Naive thymus-derived CD4-positive, alpha-beta T cell (primary cell): ENCODE measurements around the gene CLPSL2. TPM values are rescaled to one million over a fixed set of nuclear protein-coding genes. Genes with fewer than 3 reads are reported as not detected.
"Not testable (repeated sequence)": the region's sequence is repeated elsewhere in the genome, so short reads cannot be mapped to it uniquely, and the experiment has no call there.

ENCODE experiments used
- ATAC-seq: fragments of 150-1000 bp; cut with Tn5 transposase; 2 replicates; pipeline ENCODE4 v1.10.0; 2021; ENCODE audit warnings: mild to moderate bottlenecking, moderate library complexity
- CTCF ChIA-PET: fragments of 350-600 bp; sonication (Branson Sonifier 250); formaldehyde crosslinking; loops from one replicate; lab custom pipeline; 2021; ENCODE audit warnings: antibody characterized with exemption; lab: Charles Lee
- POLR2A ChIA-PET: fragments of 350-600 bp; sonication (Branson Sonifier 250); formaldehyde crosslinking; loops from one replicate; lab custom pipeline; 2021; ENCODE audit warnings: antibody characterized with exemption, inconsistent platforms; lab: Charles Lee
- DNase-seq, 9 donors: peaks; one replicate each; pipeline versions ENCODE4 v3.0.0 to v3.0.0-alpha.2; 2020 to 2022; ENCODE audit warnings: mixed read lengths in 1 of 9
- H3K27ac ChIP-seq: one replicate; pipeline ENCODE4 v1.7.0; 2013; ENCODE audit warnings: mild to moderate bottlenecking, low read depth, low read length, moderate library complexity
- H3K27me3 ChIP-seq, 2 donors: one replicate each; pipeline ENCODE4 v1.7.0; 2013; ENCODE audit warnings: low read length in 2 of 2, mild to moderate bottlenecking in 2 of 2, moderate library complexity in 2 of 2; ENCODE audit not compliant: control insufficient read depth in 2 of 2, insufficient read depth in 2 of 2
- H3K36me3 ChIP-seq, 3 experiments: 1 replicate in 2 of 3; 2 replicates in 1 of 3; pipeline ENCODE4 v1.7.0; 2013; ENCODE audit warnings: low read length in 3 of 3, mild to moderate bottlenecking in 3 of 3, moderate library complexity in 1 of 3; ENCODE audit not compliant: insufficient read depth in 3 of 3, control insufficient read depth in 2 of 3
- H3K4me1 ChIP-seq, 2 donors: one replicate each; pipeline ENCODE4 v1.7.0; 2013; ENCODE audit warnings: low read length in 2 of 2, mild to moderate bottlenecking in 2 of 2, moderate library complexity in 1 of 2; ENCODE audit not compliant: control insufficient read depth in 2 of 2, insufficient read depth in 2 of 2
- H3K4me3 ChIP-seq: 2 replicates; pipeline ENCODE4 v1.7.0; 2013; ENCODE audit warnings: mild to moderate bottlenecking, low read length
- H3K9me3 ChIP-seq, 3 experiments: 1 replicate in 2 of 3; 2 replicates in 1 of 3; pipeline ENCODE4 v1.7.0; 2013; ENCODE audit warnings: low read length in 3 of 3; ENCODE audit not compliant: control insufficient read depth in 2 of 3
- H3K27ac Mint-ChIP-seq, 9 donors: one replicate each; pipeline ENCODE4 v1.8.0; 2020 to 2022; ENCODE audit warnings: mixed read lengths in 9 of 9, mild to moderate bottlenecking in 8 of 9, moderate library complexity in 5 of 9, inconsistent platforms in 2 of 9
- H3K27me3 Mint-ChIP-seq, 5 donors: one replicate each; pipeline ENCODE4 v1.8.0; 2021 to 2022; ENCODE audit warnings: mixed read lengths in 5 of 5, mild to moderate bottlenecking in 1 of 5
- H3K36me3 Mint-ChIP-seq, 5 donors: one replicate each; pipeline ENCODE4 v1.8.0; 2020 to 2022; ENCODE audit warnings: mixed read lengths in 5 of 5, mild to moderate bottlenecking in 3 of 5, inconsistent platforms in 1 of 5
- H3K4me1 Mint-ChIP-seq, 7 donors: one replicate each; pipeline ENCODE4 v1.8.0; 2020 to 2022; ENCODE audit warnings: mixed read lengths in 7 of 7, mild to moderate bottlenecking in 3 of 7, inconsistent platforms in 1 of 7
- H3K4me3 Mint-ChIP-seq, 10 donors: one replicate each; pipeline ENCODE4 v1.8.0; 2020 to 2022; ENCODE audit warnings: mild to moderate bottlenecking in 10 of 10, mixed read lengths in 10 of 10, moderate library complexity in 6 of 10, inconsistent platforms in 2 of 10
- H3K9me3 Mint-ChIP-seq, 11 donors: one replicate each; pipeline ENCODE4 v1.8.0; 2020 to 2022; ENCODE audit warnings: mixed read lengths in 11 of 11, mild to moderate bottlenecking in 4 of 11, inconsistent platforms in 1 of 11, moderate library complexity in 1 of 11
- intact Hi-C, 2 donors: fragments of 100-400 bp; cut with micrococcal nuclease; formaldehyde crosslinking; loops; one replicate each; pipeline ENCODE4 v1.15.1; 2023
- polyA plus RNA-seq, 2 donors: library from polyadenylated mRNA; unstranded; fragments of 300-500 nt; fragmentation: Illumina TruSeq; gene quantifications; one replicate each; pipeline ENCODE4 v1.2.3, GENCODE V29; 2021
- total RNA-seq, 6 experiments: library from RNA in 5 of 6; stranded (reverse) in 5 of 6; gene quantifications; 1 replicate in 5 of 6; 2 replicates in 1 of 6; pipeline ENCODE4 v1.2.3 and lab custom pipeline; 2021 to 2026

CLPSL2 gene
- total and polyA plus RNA-seq, 7 experiments from 2014 or later: not detected

DNA sequence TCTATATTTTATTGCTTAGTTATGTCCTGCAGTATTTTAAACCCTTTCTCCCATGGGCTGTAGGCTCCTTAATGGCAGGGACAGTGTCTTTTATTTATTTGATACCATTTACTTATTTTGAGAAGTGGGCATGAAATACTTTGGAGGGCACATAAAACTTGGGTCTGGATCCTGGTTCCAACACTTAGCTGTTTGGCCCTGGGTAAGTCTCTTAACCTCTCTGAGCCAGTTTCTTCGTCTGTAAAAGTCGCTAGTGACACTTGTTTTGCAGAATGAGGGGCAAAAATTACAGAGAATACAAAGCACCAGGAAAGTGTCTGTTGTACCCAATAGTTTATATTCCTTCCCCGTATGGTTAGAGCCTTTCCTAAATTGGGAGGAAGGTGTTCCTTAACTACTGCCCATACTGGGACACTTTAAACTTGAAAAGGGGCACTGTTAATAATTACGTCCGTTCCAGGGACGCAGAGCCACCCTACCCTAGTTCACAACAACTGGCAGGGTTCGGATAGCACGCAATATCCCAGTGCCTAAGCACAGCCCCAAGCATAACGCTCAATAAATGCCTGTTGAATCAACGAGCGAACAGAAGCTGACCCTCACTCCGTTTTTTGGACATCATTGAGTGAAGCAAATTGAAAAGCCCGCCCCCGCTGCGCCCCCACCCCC lies 45.5 kb upstream of the CLPSL2 start:
- H3K36me3 ChIP-seq: peaks cover 0 to 3% (median 0%) of the 10 kb centered on the region in 3 experiments
- H3K4me3 ChIP-seq: peak overlapping the region; percentile 56
- intact Hi-C loops: loop anchor here in 1 of 2 donors (1.0 to 10.0 kb wide), 2 partner anchors 129 to 364 kb away; no protein-coding TSS in a partner anchor
- ATAC-seq (no peak), DNase-seq (no peak)
- ChIA-PET POLR2A (interaction anchor here (1.2 to 12.1 kb wide), 9 partner anchors 12 to 131 kb away, joined by 4 to 157 read pairs (median 13); no protein-coding TSS in a partner anchor), CTCF (interaction anchor here (1.1 to 10.0 kb wide), 2 partner anchors 90 to 148 kb away, joined by 5 to 141 read pairs; no protein-coding TSS in a partner anchor)
- peaks cover 57 to 87% (median 78%) of the 10 kb centered on the region in 7 donors for H3K4me1 Mint-ChIP-seq
- no peaks in the 10 kb centered on the region for H3K9me3 ChIP-seq
- H3K4me3 Mint-ChIP-seq: peak overlapping the region; percentile 76 to 92 (median 88)
- H3K4me1 ChIP-seq: peaks cover 73 to 83% of the 10 kb centered on the region in 2 donors
- H3K9me3 Mint-ChIP-seq: no peaks in the 10 kb centered on the region
- peak overlapping the region; percentile 97 for H3K27ac ChIP-seq
- no peaks in the 10 kb centered on the region for H3K36me3 Mint-ChIP-seq
- peak overlapping the region; percentile 90 to 99 (median 94) for H3K27ac Mint-ChIP-seq
- no peaks in the 10 kb centered on the region for H3K27me3 Mint-ChIP-seq
- H3K27me3 ChIP-seq: no peaks in the 10 kb centered on the region

DNA sequence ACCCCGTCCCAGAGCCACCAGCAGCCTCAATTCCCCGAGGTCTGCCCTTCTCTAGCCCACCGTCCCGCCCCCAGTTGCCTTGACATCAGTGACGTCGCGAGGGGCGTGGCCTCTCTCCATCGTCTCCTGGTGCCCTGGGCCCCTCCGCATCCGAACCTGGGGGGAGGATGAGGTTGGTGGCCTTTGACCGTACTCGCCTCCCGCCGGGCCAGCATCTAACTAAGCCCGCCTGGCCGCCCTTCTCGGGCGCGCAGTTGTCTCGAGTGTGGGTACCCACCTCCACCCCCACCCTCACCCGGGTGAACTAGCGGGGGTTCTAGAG lies 45.0 kb upstream of the CLPSL2 start:
- ChIA-PET POLR2A (interaction anchor here (1.0 to 12.1 kb wide), 12 partner anchors 10 to 146 kb away, joined by 3 to 157 read pairs (median 8); partner anchors contain the start of gene FKBP5), CTCF (interaction anchor here (1.1 to 10.0 kb wide), 3 partner anchors 91 to 149 kb away, joined by 5 to 193 read pairs (median 141); no protein-coding TSS in a partner anchor)
- peaks cover 55 to 87% (median 78%) of the 10 kb centered on the region in 7 donors for H3K4me1 Mint-ChIP-seq
- no peaks in the 10 kb centered on the region for H3K9me3 Mint-ChIP-seq
- intact Hi-C loops: loop anchor here in 1 of 2 donors (1.0 to 10.0 kb wide), 2 partner anchors 129 to 363 kb away; no protein-coding TSS in a partner anchor
- Histone ChIP-seq H3K9me3 (no peaks in the 10 kb centered on the region), H3K4me1 (peaks cover 73 to 83% of the 10 kb centered on the region in 2 donors), H3K36me3 (peaks cover 0 to 3% (median 0%) of the 10 kb centered on the region in 3 experiments), H3K4me3 (peak overlapping the region; percentile 94), H3K27me3 (no peaks in the 10 kb centered on the region), H3K27ac (peak overlapping the region; percentile 97)
- peak overlapping the region; percentile 76 to 92 (median 88) for H3K4me3 Mint-ChIP-seq
- ATAC-seq (peak; percentile 72), DNase-seq (peak; percentile 86 to 95 (median 93))
- H3K27me3 Mint-ChIP-seq: no peaks in the 10 kb centered on the region
- no peaks in the 10 kb centered on the region for H3K36me3 Mint-ChIP-seq
- peak overlapping the region; percentile 90 to 99 (median 94) for H3K27ac Mint-ChIP-seq

GRCh38 chr6:35731736-35732532 lies 44.5 kb upstream of the CLPSL2 start:
- no peaks in the 10 kb centered on the region for H3K27me3 Mint-ChIP-seq
- H3K4me3 ChIP-seq: peak overlapping the region; percentile 94
- intact Hi-C loops: loop anchor here (1.0 to 10.0 kb wide), 5 partner anchors 45 to 363 kb away; no protein-coding TSS in a partner anchor
- ATAC-seq (peak; percentile 79), DNase-seq (peak; percentile 91 to 98 (median 96))
- no peaks in the 10 kb centered on the region for H3K9me3 ChIP-seq
- POLR2A ChIA-PET: interaction anchor here (0.5 to 12.1 kb wide), 24 partner anchors 10 to 416 kb away, joined by 3 to 157 read pairs (median 5); partner anchors contain the start of gene FKBP5
- H3K36me3 Mint-ChIP-seq: no peaks in the 10 kb centered on the region
- H3K4me1 Mint-ChIP-seq: peaks cover 50 to 87% (median 75%) of the 10 kb centered on the region in 7 donors
- H3K36me3 ChIP-seq: peaks cover 0 to 3% (median 0%) of the 10 kb centered on the region in 3 experiments
- peak overlapping the region; percentile 90 to 99 (median 94) for H3K27ac Mint-ChIP-seq
- H3K27ac ChIP-seq: peak overlapping the region; percentile 97
- peaks cover 68 to 83% of the 10 kb centered on the region in 2 donors for H3K4me1 ChIP-seq
- H3K9me3 Mint-ChIP-seq: no peaks in the 10 kb centered on the region
- no peaks in the 10 kb centered on the region for H3K27me3 ChIP-seq
- CTCF ChIA-PET: interaction anchor here (0.6 to 10.0 kb wide), 8 partner anchors 39 to 391 kb away, joined by 3 to 193 read pairs (median 4); no protein-coding TSS in a partner anchor
- H3K4me3 Mint-ChIP-seq: peak overlapping the region; percentile 76 to 92 (median 88)

GRCh38 chr6:35733633-35734032 lies 42.8 kb upstream of the CLPSL2 start:
- POLR2A ChIA-PET: interaction anchor here (0.5 to 12.1 kb wide), 14 partner anchors 15 to 406 kb away, joined by 3 to 157 read pairs (median 5); no protein-coding TSS in a partner anchor
- no peaks in the 10 kb centered on the region for H3K9me3 Mint-ChIP-seq
- H3K27me3 Mint-ChIP-seq: no peaks in the 10 kb centered on the region

DNA sequence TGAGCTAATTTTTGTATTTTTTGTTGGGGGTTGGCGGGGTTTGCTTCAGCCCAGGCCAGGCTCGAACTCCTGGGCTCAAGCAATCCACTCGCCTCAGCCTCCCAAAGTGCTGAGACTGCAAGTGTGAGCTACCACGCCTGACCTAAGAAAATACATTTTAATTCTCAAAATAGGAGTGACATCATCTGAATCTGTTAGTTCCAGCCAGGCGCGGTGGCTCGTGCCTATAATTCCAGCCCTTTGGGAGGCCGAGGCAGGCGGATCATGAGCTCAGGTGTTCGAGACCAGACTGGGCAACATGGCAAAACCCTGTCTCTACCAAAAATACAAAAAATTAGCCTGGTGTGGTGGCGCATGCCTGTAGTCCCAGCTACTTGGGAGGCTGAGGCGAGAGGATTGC lies 42.1 kb upstream of the CLPSL2 start:
- H3K27me3 Mint-ChIP-seq, H3K9me3 ChIP-seq, H3K27me3 ChIP-seq, H3K27ac ChIP-seq, H3K36me3 Mint-ChIP-seq, H3K4me3 ChIP-seq, H3K9me3 Mint-ChIP-seq, ATAC-seq, DNase-seq, H3K36me3 ChIP-seq: not testable (repeated sequence)
- intact Hi-C loops: loop anchor here in 1 of 2 donors (10.0 kb wide), 1 partner anchor 360 kb away; no protein-coding TSS in a partner anchor
- POLR2A ChIA-PET: interaction anchor here (0.6 to 12.1 kb wide), 14 partner anchors 16 to 407 kb away, joined by 3 to 157 read pairs (median 5); no protein-coding TSS in a partner anchor
- Mint-ChIP-seq H3K4me1 (peaks cover 39 to 76% (median 66%) of the 10 kb centered on the region in 7 donors), H3K4me3 (peak overlapping the region in 2 of 10 donors; percentile 32 to 56), H3K27ac (peak overlapping the region in 7 of 9 donors; percentile 12 to 98 (median 91))
- H3K4me1 ChIP-seq: peaks cover 54 to 74% of the 10 kb centered on the region in 2 donors
- CTCF ChIA-PET: interaction anchor here (0.6 to 10.0 kb wide), 14 partner anchors 9 to 324 kb away, joined by 3 to 193 read pairs (median 9); no protein-coding TSS in a partner anchor

More at GRCh38 chr6:35733633-35734032, 42.8 kb upstream of the CLPSL2 start:
- CTCF ChIA-PET: interaction anchor here (0.7 to 10.0 kb wide), 13 partner anchors 8 to 279 kb away, joined by 3 to 193 read pairs (median 5); no protein-coding TSS in a partner anchor
- ATAC-seq: no peak
- peaks cover 45 to 82% (median 73%) of the 10 kb centered on the region in 7 donors for H3K4me1 Mint-ChIP-seq
- Histone ChIP-seq H3K9me3 (no peaks in the 10 kb centered on the region), H3K27ac (no peak overlapping the region), H3K4me3 (no peak overlapping the region), H3K36me3 (peaks cover 0 to 3% (median 0%) of the 10 kb centered on the region in 3 experiments), H3K27me3 (no peaks in the 10 kb centered on the region), H3K4me1 (peaks cover 61 to 81% of the 10 kb centered on the region in 2 donors)
- peak overlapping the region in 8 of 9 donors; percentile 72 to 98 (median 84) for H3K27ac Mint-ChIP-seq
- intact Hi-C loops: loop anchor here in 1 of 2 donors (10.0 kb wide), 1 partner anchor 361 kb away; no protein-coding TSS in a partner anchor
- DNase-seq: no peak
- peak overlapping the region in 6 of 10 donors; percentile 16 to 87 (median 36) for H3K4me3 Mint-ChIP-seq
- H3K36me3 Mint-ChIP-seq: no peaks in the 10 kb centered on the region
